Nephron (organoid): ENCODE data around the gene AMIGO1.

Experiments
- H3K27ac Mint-ChIP-seq, 3 experiments: 2 replicates each; pipeline ENCODE4 v1.8.0; 2020; ENCODE audit warnings: mixed read lengths in 3 of 3, mild to moderate bottlenecking in 2 of 3, moderate library complexity in 1 of 3
- H3K27me3 Mint-ChIP-seq: 2 replicates; pipeline ENCODE4 v1.8.0; 2021; ENCODE audit warnings: low read depth, mild to moderate bottlenecking, moderate library complexity, mixed read lengths
- H3K36me3 Mint-ChIP-seq: 2 replicates; pipeline ENCODE4 v1.8.0; 2020; ENCODE audit warnings: low read depth, mixed read lengths
- H3K4me1 Mint-ChIP-seq: 2 replicates; pipeline ENCODE4 v1.8.0; 2020; ENCODE audit warnings: mixed read lengths
- H3K4me3 Mint-ChIP-seq, 3 experiments: 2 replicates each; pipeline ENCODE4 v1.8.0; 2020; ENCODE audit warnings: mild to moderate bottlenecking in 3 of 3, mixed read lengths in 3 of 3, moderate library complexity in 2 of 3
- H3K9me3 Mint-ChIP-seq: 2 replicates; pipeline ENCODE4 v1.8.0; 2020; ENCODE audit warnings: mixed read lengths
- TF ChIP-seq, protein P1 (sequence below), 3 experiments: fragments of 200-600 bp; sonication (generic); IDR thresholded peaks; one replicate each; pipeline ENCODE4 v1.5.0; 2021; ENCODE audit warnings: antibody characterized with exemption in 3 of 3; ENCODE audit not compliant: unreplicated experiment in 3 of 3

AMIGO1 gene, protein sequence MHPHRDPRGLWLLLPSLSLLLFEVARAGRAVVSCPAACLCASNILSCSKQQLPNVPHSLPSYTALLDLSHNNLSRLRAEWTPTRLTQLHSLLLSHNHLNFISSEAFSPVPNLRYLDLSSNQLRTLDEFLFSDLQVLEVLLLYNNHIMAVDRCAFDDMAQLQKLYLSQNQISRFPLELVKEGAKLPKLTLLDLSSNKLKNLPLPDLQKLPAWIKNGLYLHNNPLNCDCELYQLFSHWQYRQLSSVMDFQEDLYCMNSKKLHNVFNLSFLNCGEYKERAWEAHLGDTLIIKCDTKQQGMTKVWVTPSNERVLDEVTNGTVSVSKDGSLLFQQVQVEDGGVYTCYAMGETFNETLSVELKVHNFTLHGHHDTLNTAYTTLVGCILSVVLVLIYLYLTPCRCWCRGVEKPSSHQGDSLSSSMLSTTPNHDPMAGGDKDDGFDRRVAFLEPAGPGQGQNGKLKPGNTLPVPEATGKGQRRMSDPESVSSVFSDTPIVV

DNA sequence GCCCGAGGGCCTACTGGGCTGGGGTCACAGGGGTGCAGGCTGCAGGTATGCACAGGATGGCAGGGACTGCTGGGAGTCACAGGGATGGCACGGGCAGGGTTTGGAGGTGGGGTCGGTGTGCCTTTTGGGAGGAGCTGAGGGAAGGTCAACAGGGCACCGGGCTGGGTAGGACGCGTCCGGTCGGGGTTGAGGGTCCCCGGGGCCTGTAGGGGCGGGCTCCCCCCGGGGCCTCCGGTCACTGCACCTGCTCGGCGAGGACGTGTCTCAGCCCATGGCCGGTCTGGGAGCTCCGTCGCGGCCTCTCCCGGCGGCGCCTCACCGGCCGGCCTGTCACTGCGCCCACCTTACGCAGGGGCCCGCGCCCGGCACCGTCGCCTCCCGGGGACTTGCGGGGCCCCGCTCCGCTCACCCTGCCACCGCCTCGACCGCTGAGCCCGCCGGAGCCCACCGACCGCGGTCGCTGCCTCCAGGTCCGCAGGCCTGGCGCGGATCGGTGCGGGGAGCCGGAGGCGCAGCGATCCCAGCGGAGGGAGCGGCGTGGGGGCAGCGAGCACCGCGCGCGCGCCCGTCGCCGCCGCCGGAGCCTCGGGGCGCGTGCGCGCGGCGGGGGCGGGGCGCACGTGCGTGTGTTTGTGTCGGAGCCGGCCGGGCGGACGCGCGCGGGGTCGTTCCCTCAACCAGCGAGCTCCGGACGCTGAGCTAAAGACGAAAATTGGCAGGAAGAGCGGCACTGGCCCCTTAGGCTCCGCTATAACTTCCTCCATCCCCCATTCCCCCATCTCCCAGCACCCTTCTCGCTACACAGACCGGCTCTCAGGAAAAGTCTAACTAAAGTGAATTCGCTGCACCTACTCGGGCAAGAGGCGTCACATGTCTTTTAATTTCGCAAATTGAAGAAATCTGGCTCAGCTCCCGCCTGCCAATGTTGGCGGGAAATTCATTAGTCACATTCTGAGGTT, at the start of gene AMIGO1:
Gene AMIGO1, minus strand, starts transcription at position 552 of the 959 bp plus-strand sequence. CDS start 815 bp downstream, outside the sequence.
- TF ChIP-seq, protein P1, sequence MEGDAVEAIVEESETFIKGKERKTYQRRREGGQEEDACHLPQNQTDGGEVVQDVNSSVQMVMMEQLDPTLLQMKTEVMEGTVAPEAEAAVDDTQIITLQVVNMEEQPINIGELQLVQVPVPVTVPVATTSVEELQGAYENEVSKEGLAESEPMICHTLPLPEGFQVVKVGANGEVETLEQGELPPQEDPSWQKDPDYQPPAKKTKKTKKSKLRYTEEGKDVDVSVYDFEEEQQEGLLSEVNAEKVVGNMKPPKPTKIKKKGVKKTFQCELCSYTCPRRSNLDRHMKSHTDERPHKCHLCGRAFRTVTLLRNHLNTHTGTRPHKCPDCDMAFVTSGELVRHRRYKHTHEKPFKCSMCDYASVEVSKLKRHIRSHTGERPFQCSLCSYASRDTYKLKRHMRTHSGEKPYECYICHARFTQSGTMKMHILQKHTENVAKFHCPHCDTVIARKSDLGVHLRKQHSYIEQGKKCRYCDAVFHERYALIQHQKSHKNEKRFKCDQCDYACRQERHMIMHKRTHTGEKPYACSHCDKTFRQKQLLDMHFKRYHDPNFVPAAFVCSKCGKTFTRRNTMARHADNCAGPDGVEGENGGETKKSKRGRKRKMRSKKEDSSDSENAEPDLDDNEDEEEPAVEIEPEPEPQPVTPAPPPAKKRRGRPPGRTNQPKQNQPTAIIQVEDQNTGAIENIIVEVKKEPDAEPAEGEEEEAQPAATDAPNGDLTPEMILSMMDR (IDR thresholded peaks at IDR 0.05; ENCODE audit: unreplicated experiment in 3 of 3) = no peak
- H3K4me3 Mint-ChIP-seq = peak within 1 kb of the TSS; percentile 89 to 95 (median 91)
- no peaks in the 10 kb centered on the region for H3K9me3 Mint-ChIP-seq
- H3K36me3 Mint-ChIP-seq = peaks cover 12% of the 10 kb centered on the region
- H3K27ac Mint-ChIP-seq = peak within 1 kb of the TSS; percentile 23 to 74 (median 50)
- H3K27me3 Mint-ChIP-seq = peaks cover 43% of the 10 kb centered on the region
- peaks cover 28% of the 10 kb centered on the region for H3K4me1 Mint-ChIP-seq

DNA sequence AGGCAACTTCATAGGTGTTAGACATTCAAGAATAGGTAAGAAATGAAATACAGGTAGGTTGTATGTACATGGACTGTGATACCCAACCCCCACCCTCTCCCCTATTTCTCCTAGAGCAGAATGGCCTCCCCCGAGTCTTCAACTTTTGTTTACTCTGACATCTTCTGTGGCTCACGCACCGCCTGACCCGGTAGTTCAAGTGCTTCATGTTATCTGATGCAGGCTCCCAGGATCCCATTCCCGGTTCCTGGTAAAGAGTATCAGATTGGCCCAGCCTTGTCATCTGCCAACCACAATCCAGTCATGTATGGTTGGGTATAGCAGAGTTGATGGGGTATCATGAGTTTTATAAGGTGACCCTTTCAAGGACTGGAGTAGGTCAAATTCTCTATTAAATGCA, 48.0 kb upstream of the AMIGO1 start:
- Mint-ChIP-seq H3K27ac (no peak overlapping the region), H3K27me3 (no peaks in the 10 kb centered on the region), H3K4me3 (no peak overlapping the region), H3K36me3 (peaks cover 14% of the 10 kb centered on the region), H3K4me1 (peaks cover 29% of the 10 kb centered on the region), H3K9me3 (no peaks in the 10 kb centered on the region)
- TF ChIP-seq, protein P1 (IDR thresholded peaks at IDR 0.05; ENCODE audit: unreplicated experiment in 3 of 3) = no peak

DNA sequence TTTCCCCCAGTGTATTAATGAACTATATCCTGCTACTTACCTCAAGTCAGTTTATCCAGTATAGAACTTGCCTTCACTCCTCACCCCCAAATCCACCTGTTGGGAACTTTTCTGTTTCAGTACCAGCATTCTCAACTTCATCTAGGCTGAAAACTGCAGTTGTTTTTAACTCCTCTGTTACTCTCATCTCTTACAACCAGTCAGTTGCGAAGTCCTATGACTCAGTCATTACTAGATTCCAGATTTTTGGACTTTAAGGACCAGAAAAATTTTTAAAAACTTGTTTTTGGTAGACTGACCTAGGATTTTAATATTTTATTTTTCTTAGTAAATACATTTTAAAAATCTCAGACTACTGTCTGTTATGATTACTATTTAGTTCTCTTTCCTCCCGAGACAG, 47.0 kb upstream of the AMIGO1 start:
- no peaks in the 10 kb centered on the region for H3K27me3 Mint-ChIP-seq
- peaks cover 24% of the 10 kb centered on the region for H3K4me1 Mint-ChIP-seq
- no peaks in the 10 kb centered on the region for H3K9me3 Mint-ChIP-seq
- H3K36me3 Mint-ChIP-seq = peaks cover 14% of the 10 kb centered on the region
- no peak overlapping the region for H3K27ac Mint-ChIP-seq
- TF ChIP-seq, protein P1 (IDR thresholded peaks at IDR 0.05; ENCODE audit: unreplicated experiment in 3 of 3) = no peak
- no peak overlapping the region for H3K4me3 Mint-ChIP-seq

DNA sequence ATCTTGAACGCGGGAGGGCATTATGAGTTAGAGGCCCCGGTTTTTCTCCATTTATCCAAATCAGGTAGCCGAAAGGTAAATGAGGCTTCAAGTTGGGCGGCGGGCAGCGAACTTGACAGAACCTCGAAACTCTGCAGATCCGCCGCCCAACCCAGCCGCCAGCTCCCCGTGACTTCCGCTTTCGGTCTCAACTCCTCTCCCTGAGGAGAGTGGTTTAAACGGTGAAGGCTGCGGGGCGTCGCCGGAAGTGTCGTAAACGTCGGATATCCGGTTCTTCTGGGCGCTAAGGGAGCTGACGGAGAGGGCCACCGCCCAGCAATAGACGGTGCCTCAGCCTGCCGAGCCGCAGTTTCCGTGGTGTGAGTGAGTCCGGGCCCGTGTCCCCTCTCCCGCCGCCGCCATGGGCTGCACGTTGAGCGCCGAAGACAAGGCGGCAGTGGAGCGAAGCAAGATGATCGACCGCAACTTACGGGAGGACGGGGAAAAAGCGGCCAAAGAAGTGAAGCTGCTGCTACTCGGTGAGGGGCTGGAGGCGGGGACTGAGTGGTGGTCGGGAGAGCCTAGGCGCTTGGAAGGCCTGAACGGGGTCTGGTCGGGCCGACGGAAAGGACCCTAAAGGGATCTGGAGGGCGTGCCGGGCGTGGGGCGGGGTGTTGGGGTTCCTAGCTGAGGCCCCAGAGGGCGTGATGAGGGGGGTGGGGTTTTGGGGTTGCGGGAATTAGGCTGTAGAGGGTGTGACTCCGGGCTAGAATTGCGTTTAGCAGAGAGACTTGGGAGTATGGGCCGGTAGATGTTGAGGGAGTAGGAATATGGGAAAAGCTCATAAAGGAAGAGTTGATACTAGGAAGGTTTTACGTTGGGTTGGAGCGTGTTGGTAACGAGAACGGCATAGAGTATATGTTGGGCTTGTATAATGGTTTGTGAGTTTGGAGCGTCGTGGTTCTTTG, 39.1 kb upstream of the AMIGO1 start, which contains the start of gene GNAI3:
Gene GNAI3, plus strand, starts transcription at position 295 of the 947 bp plus-strand sequence. Its CDS starts 106 bp downstream, at position 401.
- Mint-ChIP-seq H3K4me1 (peaks cover 40% of the 10 kb centered on the region), H3K27me3 (no peaks in the 10 kb centered on the region), H3K36me3 (no peaks in the 10 kb centered on the region), H3K27ac (peak within 1 kb of the TSS; percentile 88 to 93 (median 90)), H3K4me3 (peak within 1 kb of the TSS; percentile 90 to 96 (median 95)), H3K9me3 (no peaks in the 10 kb centered on the region)
- TF ChIP-seq, protein P1 (IDR thresholded peaks at IDR 0.05; ENCODE audit: unreplicated experiment in 3 of 3) = no peak
